OCI-LY1 (cell line): ENCODE data around the gene SH3RF3.

Source experiments
- EZH2 ChIP-seq: fragments of 200-600 bp; sonication (generic), shearing (Covaris generic); IDR thresholded peaks from 2 replicates; pipeline ENCODE4 v1.8.0; 2017; ENCODE audit warnings: borderline replicate concordance, mixed run types, mild to moderate bottlenecking, antibody characterized with exemption, low read length, moderate library complexity, mixed read lengths
- TF ChIP-seq, protein P1 (sequence below): fragments of 200-600 bp; sonication (generic), shearing (Covaris generic); IDR thresholded peaks from 2 replicates; pipeline ENCODE4 v1.5.1; 2017; ENCODE audit warnings: mild to moderate bottlenecking, antibody characterized with exemption, low read length, moderate library complexity, mixed read lengths

DNA sequence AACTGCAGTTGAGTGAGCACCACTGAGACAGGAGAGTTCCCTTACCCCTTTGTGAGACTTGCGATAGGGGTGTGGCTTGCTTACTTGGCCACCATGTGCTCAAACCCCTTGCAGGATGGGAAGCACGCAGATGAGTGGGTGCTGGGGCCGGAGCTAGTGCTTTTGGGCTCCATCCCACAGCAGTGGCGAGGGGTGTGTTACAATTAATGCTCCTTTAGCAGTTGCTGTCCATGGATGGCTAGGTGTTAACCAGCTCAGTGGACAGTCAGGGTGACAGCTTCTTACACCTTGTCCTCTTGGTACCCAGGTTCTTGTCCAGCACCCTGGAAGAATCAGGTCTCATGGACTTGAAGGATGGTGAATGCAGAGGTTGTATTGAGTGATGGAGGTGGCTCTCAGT is 103.9 kb downstream of the SH3RF3 start:
- TF ChIP-seq, protein P1, sequence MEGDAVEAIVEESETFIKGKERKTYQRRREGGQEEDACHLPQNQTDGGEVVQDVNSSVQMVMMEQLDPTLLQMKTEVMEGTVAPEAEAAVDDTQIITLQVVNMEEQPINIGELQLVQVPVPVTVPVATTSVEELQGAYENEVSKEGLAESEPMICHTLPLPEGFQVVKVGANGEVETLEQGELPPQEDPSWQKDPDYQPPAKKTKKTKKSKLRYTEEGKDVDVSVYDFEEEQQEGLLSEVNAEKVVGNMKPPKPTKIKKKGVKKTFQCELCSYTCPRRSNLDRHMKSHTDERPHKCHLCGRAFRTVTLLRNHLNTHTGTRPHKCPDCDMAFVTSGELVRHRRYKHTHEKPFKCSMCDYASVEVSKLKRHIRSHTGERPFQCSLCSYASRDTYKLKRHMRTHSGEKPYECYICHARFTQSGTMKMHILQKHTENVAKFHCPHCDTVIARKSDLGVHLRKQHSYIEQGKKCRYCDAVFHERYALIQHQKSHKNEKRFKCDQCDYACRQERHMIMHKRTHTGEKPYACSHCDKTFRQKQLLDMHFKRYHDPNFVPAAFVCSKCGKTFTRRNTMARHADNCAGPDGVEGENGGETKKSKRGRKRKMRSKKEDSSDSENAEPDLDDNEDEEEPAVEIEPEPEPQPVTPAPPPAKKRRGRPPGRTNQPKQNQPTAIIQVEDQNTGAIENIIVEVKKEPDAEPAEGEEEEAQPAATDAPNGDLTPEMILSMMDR, result no peak
- TF ChIP-seq EZH2, result no peak
